ENCODE data around the gene TMEM138.

- TF ChIP-seq CTCF (IDR thresholded peaks at IDR 0.05) (no peak), POLR2A (IDR thresholded peaks at IDR 0.05) (no peak)
Observed at GRCh38 chr11:61349189-61349751, 12.9 kb upstream of the TMEM138 start.
